ENCODE data around the gene VAV3.

Gene VAV3

DNA sequence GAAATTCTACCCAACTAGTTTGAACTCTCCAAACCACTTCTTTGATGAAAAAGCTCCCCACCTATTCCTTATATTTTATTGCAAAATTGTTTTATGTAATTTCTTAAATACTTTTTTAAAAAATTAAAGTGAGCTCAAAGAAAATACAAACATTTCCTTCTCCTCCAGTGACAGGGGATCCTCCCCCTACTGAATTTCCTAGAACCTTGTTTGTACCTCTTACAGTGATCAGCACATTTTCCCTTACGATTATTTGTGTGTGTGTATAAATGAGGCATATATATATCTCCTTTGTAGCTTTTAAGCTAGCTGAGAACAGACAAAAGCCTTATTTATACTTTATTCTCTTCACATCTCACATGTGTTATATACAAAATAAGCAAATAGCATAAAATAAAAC, 44.4 kb downstream of the VAV3 start:
- Histone ChIP-seq H3K27ac (replicated peaks) (peak overlapping the region; percentile 53), H3K27me3 (ENCODE audit: insufficient read depth, poor library complexity, severe bottlenecking) (no peaks in the 10 kb centered on the region), H3K4me3 (replicated peaks; ENCODE audit: insufficient read depth, low read length) (no peak overlapping the region)
- DNase-seq (ENCODE audit: low read depth in 1 of 2, low spot score in 1 of 2), result no peak
- TF ChIP-seq, protein P1, sequence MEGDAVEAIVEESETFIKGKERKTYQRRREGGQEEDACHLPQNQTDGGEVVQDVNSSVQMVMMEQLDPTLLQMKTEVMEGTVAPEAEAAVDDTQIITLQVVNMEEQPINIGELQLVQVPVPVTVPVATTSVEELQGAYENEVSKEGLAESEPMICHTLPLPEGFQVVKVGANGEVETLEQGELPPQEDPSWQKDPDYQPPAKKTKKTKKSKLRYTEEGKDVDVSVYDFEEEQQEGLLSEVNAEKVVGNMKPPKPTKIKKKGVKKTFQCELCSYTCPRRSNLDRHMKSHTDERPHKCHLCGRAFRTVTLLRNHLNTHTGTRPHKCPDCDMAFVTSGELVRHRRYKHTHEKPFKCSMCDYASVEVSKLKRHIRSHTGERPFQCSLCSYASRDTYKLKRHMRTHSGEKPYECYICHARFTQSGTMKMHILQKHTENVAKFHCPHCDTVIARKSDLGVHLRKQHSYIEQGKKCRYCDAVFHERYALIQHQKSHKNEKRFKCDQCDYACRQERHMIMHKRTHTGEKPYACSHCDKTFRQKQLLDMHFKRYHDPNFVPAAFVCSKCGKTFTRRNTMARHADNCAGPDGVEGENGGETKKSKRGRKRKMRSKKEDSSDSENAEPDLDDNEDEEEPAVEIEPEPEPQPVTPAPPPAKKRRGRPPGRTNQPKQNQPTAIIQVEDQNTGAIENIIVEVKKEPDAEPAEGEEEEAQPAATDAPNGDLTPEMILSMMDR (IDR thresholded peaks at IDR 0.05; ENCODE audit: insufficient read depth, low read length), result no peak
- no peak for TF ChIP-seq POLR2AphosphoS5 (IDR thresholded peaks at IDR 0.05; ENCODE audit: low read depth)
- TF ChIP-seq, protein P2, sequence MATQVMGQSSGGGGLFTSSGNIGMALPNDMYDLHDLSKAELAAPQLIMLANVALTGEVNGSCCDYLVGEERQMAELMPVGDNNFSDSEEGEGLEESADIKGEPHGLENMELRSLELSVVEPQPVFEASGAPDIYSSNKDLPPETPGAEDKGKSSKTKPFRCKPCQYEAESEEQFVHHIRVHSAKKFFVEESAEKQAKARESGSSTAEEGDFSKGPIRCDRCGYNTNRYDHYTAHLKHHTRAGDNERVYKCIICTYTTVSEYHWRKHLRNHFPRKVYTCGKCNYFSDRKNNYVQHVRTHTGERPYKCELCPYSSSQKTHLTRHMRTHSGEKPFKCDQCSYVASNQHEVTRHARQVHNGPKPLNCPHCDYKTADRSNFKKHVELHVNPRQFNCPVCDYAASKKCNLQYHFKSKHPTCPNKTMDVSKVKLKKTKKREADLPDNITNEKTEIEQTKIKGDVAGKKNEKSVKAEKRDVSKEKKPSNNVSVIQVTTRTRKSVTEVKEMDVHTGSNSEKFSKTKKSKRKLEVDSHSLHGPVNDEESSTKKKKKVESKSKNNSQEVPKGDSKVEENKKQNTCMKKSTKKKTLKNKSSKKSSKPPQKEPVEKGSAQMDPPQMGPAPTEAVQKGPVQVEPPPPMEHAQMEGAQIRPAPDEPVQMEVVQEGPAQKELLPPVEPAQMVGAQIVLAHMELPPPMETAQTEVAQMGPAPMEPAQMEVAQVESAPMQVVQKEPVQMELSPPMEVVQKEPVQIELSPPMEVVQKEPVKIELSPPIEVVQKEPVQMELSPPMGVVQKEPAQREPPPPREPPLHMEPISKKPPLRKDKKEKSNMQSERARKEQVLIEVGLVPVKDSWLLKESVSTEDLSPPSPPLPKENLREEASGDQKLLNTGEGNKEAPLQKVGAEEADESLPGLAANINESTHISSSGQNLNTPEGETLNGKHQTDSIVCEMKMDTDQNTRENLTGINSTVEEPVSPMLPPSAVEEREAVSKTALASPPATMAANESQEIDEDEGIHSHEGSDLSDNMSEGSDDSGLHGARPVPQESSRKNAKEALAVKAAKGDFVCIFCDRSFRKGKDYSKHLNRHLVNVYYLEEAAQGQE (IDR thresholded peaks at IDR 0.05; ENCODE audit: insufficient replicate concordance, low read depth), result no peak
- TF ChIP-seq GABPA (IDR thresholded peaks at IDR 0.05; ENCODE audit: low read depth), result no peak
- no peak for TF ChIP-seq SPI1 (IDR thresholded peaks at IDR 0.05; ENCODE audit: borderline replicate concordance, low read depth)

DNA sequence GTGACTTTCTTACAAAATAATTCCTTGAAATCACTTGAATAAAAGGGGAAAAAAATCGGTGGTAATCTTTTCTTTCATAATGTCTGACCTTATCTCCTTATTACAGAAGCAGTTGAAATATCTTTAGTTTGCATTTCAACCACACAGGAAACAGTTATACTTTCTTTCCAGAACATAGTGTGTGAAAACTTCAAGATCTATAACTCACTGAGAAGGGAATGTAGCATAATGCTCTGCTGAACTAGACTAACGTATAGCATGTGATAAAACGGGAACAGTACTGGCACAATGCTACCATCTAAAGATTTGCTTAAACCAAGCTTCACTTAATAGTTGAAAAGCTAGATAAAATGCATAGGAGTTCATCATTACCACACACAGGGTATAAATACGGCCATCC, 45.0 kb downstream of the VAV3 start:
- no peaks in the 10 kb centered on the region for H3K27me3 ChIP-seq (ENCODE audit: insufficient read depth, poor library complexity, severe bottlenecking)
- no peak overlapping the region for H3K4me3 ChIP-seq (replicated peaks; ENCODE audit: insufficient read depth, low read length)
- DNase-seq (ENCODE audit: low read depth in 1 of 2, low spot score in 1 of 2), result no peak
- TF ChIP-seq, protein P2 (IDR thresholded peaks at IDR 0.05; ENCODE audit: insufficient replicate concordance, low read depth), result no peak
- TF ChIP-seq GABPA (IDR thresholded peaks at IDR 0.05; ENCODE audit: low read depth) (no peak), SPI1 (IDR thresholded peaks at IDR 0.05; ENCODE audit: borderline replicate concordance, low read depth) (no peak), POLR2AphosphoS5 (IDR thresholded peaks at IDR 0.05; ENCODE audit: low read depth) (no peak)
- TF ChIP-seq, protein P1 (IDR thresholded peaks at IDR 0.05; ENCODE audit: insufficient read depth, low read length), result no peak
- peak overlapping the region; percentile 53 for H3K27ac ChIP-seq (replicated peaks)

DNA sequence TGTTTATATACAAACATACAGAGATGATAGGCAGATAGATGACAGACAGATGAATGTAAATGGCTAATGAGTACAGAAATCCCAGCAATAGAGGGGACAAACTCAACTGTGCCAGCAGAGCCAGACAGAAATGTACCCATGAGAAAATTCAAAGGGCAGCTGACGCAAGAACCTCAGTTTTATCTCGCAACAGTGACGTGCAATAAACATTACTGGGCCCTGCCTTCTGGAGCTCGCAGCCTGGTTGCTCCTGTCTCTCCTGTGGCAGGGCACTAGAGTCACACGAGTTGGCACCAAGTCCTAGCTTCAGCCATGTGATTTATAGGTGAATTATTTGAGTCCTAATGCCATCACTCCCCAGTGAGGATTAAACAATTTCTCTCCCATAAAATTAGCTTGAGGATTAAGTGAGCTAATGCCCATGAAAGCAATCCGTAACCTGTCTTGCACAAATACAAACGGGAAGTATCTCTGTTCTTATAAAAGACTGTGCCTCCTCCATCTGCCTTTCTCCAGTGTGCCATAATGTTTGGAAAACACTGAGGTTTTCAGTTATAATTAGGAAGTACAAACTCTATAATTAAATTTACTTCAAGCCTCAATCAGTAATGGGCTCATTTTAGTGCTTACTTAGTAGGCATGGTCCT, 50.7 kb downstream of the VAV3 start:
- Histone ChIP-seq H3K27me3 (ENCODE audit: insufficient read depth, poor library complexity, severe bottlenecking) (no peaks in the 10 kb centered on the region), H3K4me3 (replicated peaks; ENCODE audit: insufficient read depth, low read length) (no peak overlapping the region), H3K27ac (replicated peaks) (peak overlapping the region; percentile 61)
- TF ChIP-seq, protein P1 (IDR thresholded peaks at IDR 0.05; ENCODE audit: insufficient read depth, low read length), result no peak
- TF ChIP-seq, protein P2 (IDR thresholded peaks at IDR 0.05; ENCODE audit: insufficient replicate concordance, low read depth), result peak; percentile 26
- TF ChIP-seq GABPA (IDR thresholded peaks at IDR 0.05; ENCODE audit: low read depth) (no peak), POLR2AphosphoS5 (IDR thresholded peaks at IDR 0.05; ENCODE audit: low read depth) (no peak), SPI1 (IDR thresholded peaks at IDR 0.05; ENCODE audit: borderline replicate concordance, low read depth) (no peak)
- peak in 1 of 2 experiments; percentile 77 for DNase-seq (ENCODE audit: low read depth in 1 of 2, low spot score in 1 of 2)
